Endothelial cell (in vitro differentiated cells): ENCODE results near the gene ERG. TPM values are rescaled to one million over a fixed set of nuclear protein-coding genes. Genes with fewer than 3 reads are reported as not detected.

Source experiments
- DNase-seq: peaks from one replicate; pipeline ENCODE4 v3.0.0; 2021; ENCODE audit warnings: low spot score
- H3K27ac Mint-ChIP-seq: one replicate; pipeline ENCODE4 v1.8.0; 2021; ENCODE audit warnings: mixed read lengths, inconsistent platforms; ENCODE audit not compliant: unreplicated experiment
- H3K27me3 Mint-ChIP-seq: one replicate; pipeline ENCODE4 v1.8.0; 2021; ENCODE audit warnings: mild to moderate bottlenecking, moderate library complexity, mixed read lengths, inconsistent platforms; ENCODE audit not compliant: unreplicated experiment
- H3K36me3 Mint-ChIP-seq: one replicate; pipeline ENCODE4 v1.8.0; 2021; ENCODE audit warnings: mild to moderate bottlenecking, low read depth, mixed read lengths, inconsistent platforms; ENCODE audit not compliant: unreplicated experiment
- H3K4me1 Mint-ChIP-seq: one replicate; pipeline ENCODE4 v1.8.0; 2021; ENCODE audit warnings: mild to moderate bottlenecking, mixed read lengths, inconsistent platforms; ENCODE audit not compliant: unreplicated experiment
- H3K4me3 Mint-ChIP-seq: one replicate; pipeline ENCODE4 v1.8.0; 2021; ENCODE audit warnings: mild to moderate bottlenecking, mixed read lengths, inconsistent platforms; ENCODE audit not compliant: unreplicated experiment
- H3K9me3 Mint-ChIP-seq: one replicate; pipeline ENCODE4 v1.8.0; 2021; ENCODE audit warnings: mixed read lengths, inconsistent platforms; ENCODE audit not compliant: unreplicated experiment
- total RNA-seq: library from RNA; stranded (reverse); fragmentation: NEBNext Ultra II Directional; extraction: Animal tissue kit (Norgen Biotek cat#: 25700); gene quantifications from one replicate; pipeline ENCODE4 v1.2.1, GENCODE V29; 2021; ENCODE audit not compliant: unreplicated experiment
- TF ChIP-seq, protein P1 (sequence below): fragments of 200-600 bp; sonication (generic); IDR thresholded peaks from one replicate; pipeline ENCODE4 v1.5.0; 2021; ENCODE audit warnings: antibody characterized with exemption; ENCODE audit not compliant: unreplicated experiment

ERG gene
- total RNA-seq, 1 donor from 2014 or later: 133 TPM

DNA sequence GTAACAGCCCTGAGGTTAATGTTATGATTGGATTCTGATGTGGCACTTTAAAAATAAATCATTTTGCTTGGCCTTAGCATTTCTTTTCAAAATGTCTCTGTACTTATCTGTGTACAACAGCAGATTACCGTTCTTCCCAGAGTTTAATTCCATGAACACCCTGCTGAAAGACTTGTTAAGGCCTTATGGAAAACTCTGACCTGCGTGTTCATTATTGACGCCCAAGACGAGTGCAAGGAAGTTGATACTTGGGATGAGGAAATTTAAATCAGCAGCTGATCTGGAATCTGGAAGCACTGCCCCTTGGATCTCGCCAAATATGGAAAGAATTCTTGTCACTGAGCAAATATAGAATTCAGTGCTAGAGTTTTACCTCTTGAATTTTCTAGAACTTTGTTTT, 6.7 kb downstream of the ERG start:
- Mint-ChIP-seq H3K27ac (peak overlapping the region; percentile 99), H3K4me1 (peaks cover 88% of the 10 kb centered on the region), H3K9me3 (no peaks in the 10 kb centered on the region), H3K27me3 (peaks cover 10% of the 10 kb centered on the region), H3K4me3 (peak overlapping the region; percentile 85), H3K36me3 (peaks cover 58% of the 10 kb centered on the region)
- DNase-seq: no peak
- TF ChIP-seq, protein P1, sequence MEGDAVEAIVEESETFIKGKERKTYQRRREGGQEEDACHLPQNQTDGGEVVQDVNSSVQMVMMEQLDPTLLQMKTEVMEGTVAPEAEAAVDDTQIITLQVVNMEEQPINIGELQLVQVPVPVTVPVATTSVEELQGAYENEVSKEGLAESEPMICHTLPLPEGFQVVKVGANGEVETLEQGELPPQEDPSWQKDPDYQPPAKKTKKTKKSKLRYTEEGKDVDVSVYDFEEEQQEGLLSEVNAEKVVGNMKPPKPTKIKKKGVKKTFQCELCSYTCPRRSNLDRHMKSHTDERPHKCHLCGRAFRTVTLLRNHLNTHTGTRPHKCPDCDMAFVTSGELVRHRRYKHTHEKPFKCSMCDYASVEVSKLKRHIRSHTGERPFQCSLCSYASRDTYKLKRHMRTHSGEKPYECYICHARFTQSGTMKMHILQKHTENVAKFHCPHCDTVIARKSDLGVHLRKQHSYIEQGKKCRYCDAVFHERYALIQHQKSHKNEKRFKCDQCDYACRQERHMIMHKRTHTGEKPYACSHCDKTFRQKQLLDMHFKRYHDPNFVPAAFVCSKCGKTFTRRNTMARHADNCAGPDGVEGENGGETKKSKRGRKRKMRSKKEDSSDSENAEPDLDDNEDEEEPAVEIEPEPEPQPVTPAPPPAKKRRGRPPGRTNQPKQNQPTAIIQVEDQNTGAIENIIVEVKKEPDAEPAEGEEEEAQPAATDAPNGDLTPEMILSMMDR: no peak

DNA sequence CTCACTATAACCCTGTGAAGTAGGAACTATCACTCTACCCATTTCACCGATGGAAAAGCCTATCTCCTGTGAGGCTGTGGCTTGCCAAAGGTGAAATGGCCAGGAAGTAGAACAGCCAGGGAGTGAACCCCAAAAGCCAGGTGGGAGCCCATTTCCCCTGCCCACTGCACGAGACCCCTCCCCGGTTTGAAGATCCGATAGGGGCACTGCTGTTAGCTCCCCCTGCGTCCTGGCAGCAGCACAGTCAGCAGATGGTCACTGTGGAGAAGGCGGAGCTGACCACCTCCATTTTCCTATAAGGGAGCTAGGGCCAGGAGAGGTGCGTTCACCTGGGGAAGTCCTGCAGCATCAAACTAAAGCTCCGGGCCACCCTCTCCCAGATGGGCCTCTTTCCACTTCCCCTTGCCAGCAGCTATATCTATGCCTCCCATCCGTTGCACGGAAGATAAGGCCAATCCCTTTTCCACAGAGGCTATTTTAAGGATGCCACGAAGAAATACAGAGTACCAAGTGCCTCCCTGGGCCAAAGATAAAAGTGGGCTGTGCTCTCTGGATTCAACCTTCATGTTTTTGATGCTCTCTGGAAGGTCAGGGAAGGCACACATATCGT, 7.8 kb downstream of the ERG start:
- no peak for DNase-seq
- Mint-ChIP-seq H3K27ac (peak overlapping the region; percentile 99), H3K4me1 (peaks cover 89% of the 10 kb centered on the region), H3K36me3 (peaks cover 48% of the 10 kb centered on the region), H3K9me3 (no peaks in the 10 kb centered on the region), H3K4me3 (peak overlapping the region; percentile 85), H3K27me3 (peaks cover 9% of the 10 kb centered on the region)
- TF ChIP-seq, protein P1: no peak

DNA sequence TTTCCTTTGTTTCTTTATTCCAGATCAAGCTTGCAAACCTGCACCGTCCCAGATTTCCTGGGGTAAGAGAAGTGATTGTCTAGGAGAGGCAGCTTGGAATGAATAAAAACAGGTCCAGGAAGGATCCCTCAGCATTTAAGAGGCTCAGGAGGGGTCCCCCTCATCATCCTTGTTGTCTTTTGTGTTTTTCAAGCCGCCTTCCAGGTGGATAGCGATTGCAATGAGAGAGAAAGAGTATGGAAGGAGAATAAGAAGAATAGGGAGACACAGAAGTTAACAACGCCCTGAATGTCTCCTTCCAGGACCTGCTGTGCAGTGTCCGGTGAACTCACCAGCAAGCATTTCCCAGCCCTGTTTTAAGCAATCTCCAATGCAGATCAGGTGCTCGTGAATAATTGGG, 8.5 kb downstream of the ERG start:
- TF ChIP-seq, protein P1: no peak
- H3K36me3 Mint-ChIP-seq: peaks cover 41% of the 10 kb centered on the region
- peak overlapping the region; percentile 81 for H3K4me3 Mint-ChIP-seq
- H3K4me1 Mint-ChIP-seq: peaks cover 81% of the 10 kb centered on the region
- peaks cover 9% of the 10 kb centered on the region for H3K27me3 Mint-ChIP-seq
- H3K9me3 Mint-ChIP-seq: no peaks in the 10 kb centered on the region
- peak overlapping the region; percentile 99 for H3K27ac Mint-ChIP-seq
- DNase-seq: no peak

DNA sequence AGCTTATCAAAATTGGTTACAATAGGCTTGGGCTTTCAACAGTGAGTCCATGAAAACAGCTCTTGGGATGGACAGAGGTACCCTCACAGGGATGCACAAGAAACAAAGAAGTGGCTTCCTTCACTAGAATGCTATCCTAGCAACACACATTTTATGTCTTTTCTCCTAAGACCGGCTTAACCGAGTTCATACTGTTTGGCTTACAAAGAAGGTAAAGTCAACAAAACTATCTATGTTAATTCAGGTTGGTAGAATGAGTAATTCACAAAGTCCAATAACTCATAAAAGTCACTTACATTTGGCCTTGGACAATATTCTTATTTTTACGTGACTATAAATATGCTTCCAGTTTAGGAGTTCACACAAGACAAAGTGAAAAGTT, 9.0 kb downstream of the ERG start:
- TF ChIP-seq, protein P1: no peak
- peaks cover 36% of the 10 kb centered on the region for H3K36me3 Mint-ChIP-seq
- DNase-seq: no peak
- H3K4me3 Mint-ChIP-seq: peak overlapping the region; percentile 81
- peak overlapping the region; percentile 99 for H3K27ac Mint-ChIP-seq
- H3K27me3 Mint-ChIP-seq: peaks cover 9% of the 10 kb centered on the region
- peaks cover 81% of the 10 kb centered on the region for H3K4me1 Mint-ChIP-seq
- no peaks in the 10 kb centered on the region for H3K9me3 Mint-ChIP-seq

DNA sequence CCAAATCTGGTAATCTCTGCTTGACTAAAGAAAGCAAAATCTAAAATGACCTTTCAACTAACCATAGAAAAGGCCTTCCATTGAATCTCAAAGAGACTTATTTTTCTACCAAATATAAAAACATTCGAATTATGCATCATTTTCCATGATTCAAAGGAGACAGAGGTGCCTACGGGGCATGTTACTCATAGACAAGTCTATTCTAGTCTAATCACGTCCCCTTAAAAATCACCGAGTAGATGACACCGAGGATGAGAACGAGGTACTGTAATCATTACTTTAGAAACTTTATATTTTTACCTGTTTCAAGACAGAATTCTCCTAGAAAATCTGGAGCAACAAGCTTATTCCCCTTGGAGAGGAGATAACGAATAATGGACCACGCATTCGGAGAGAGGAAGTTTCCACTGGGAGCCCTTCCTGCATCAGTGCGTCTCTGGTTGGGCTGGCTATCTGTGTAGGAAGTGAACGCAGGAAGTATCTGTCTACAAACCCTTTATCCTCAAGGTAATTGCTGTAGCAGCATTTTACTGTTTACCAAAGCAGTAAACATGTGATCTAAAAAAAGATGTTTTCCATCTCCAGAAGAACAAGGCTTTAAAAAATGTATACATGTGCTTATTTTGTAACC, 9.5 kb downstream of the ERG start:
- H3K36me3 Mint-ChIP-seq: peaks cover 31% of the 10 kb centered on the region
- H3K27ac Mint-ChIP-seq: peak overlapping the region; percentile 99
- H3K4me1 Mint-ChIP-seq: peaks cover 78% of the 10 kb centered on the region
- no peak for DNase-seq
- no peaks in the 10 kb centered on the region for H3K9me3 Mint-ChIP-seq
- H3K27me3 Mint-ChIP-seq: peaks cover 9% of the 10 kb centered on the region
- TF ChIP-seq, protein P1: no peak
- H3K4me3 Mint-ChIP-seq: peak overlapping the region; percentile 75
